Calu3 (cell line): ENCODE data around the gene IGFL3. TPM values are rescaled to one million over a fixed set of nuclear protein-coding genes. Genes with fewer than 3 reads are reported as not detected.

Experiments
- BruUV-seq: library from RNA; stranded (reverse); fragments of 400-500 nt; replicated peaks from 2 replicates; lab custom pipeline; 2021; lab: Mats Ljungman, UMichigan
- CTCF ChIA-PET: fragments of 300-600 bp; sonication (Branson Sonifier 250); formaldehyde crosslinking; loops from one replicate; lab custom pipeline; 2022; ENCODE audit warnings: antibody characterized with exemption; lab: Charles Lee
- DNase-seq: peaks from one replicate; pipeline ENCODE4 v3.0.0; 2022
- H3K27ac Mint-ChIP-seq: one replicate; pipeline ENCODE4 v1.8.0; 2022; ENCODE audit warnings: mixed read lengths; ENCODE audit not compliant: unreplicated experiment
- H3K27me3 Mint-ChIP-seq: one replicate; pipeline ENCODE4 v1.8.0; 2022; ENCODE audit warnings: mixed read lengths; ENCODE audit not compliant: unreplicated experiment
- H3K36me3 Mint-ChIP-seq: one replicate; pipeline ENCODE4 v1.8.0; 2022; ENCODE audit warnings: mild to moderate bottlenecking, moderate library complexity, mixed read lengths; ENCODE audit not compliant: insufficient read depth, unreplicated experiment
- H3K4me1 Mint-ChIP-seq: one replicate; pipeline ENCODE4 v1.8.0; 2022; ENCODE audit warnings: mild to moderate bottlenecking, low read depth, mixed read lengths; ENCODE audit not compliant: unreplicated experiment
- H3K4me3 Mint-ChIP-seq: one replicate; pipeline ENCODE4 v1.8.0; 2022; ENCODE audit warnings: mild to moderate bottlenecking, low read depth, moderate library complexity, mixed read lengths; ENCODE audit not compliant: unreplicated experiment
- H3K9me3 Mint-ChIP-seq: one replicate; pipeline ENCODE4 v1.8.0; 2022; ENCODE audit warnings: low read depth, mixed read lengths; ENCODE audit not compliant: unreplicated experiment
- intact Hi-C: fragments of 100-400 bp; cut with micrococcal nuclease; formaldehyde crosslinking; loops from one replicate; pipeline ENCODE4 v1.10.0; 2022; ENCODE audit not compliant: unreplicated experiment
- total RNA-seq: library from RNA; stranded (reverse); gene quantifications from 2 replicates; pipeline ENCODE4 v1.2.3, GENCODE V29; 2022
- TF ChIP-seq, protein P1 (sequence below): fragments of 200-600 bp; IDR thresholded peaks from one replicate; pipeline ENCODE4 v1.8.0; 2022; ENCODE audit warnings: antibody characterized with exemption; ENCODE audit not compliant: unreplicated experiment

The IGFL3 gene
- total RNA-seq, 1 experiment from 2014 or later: not detected

- no peak overlapping the region for H3K4me3 Mint-ChIP-seq
- no peaks in the 10 kb centered on the region for H3K36me3 Mint-ChIP-seq
- TF ChIP-seq, protein P1, sequence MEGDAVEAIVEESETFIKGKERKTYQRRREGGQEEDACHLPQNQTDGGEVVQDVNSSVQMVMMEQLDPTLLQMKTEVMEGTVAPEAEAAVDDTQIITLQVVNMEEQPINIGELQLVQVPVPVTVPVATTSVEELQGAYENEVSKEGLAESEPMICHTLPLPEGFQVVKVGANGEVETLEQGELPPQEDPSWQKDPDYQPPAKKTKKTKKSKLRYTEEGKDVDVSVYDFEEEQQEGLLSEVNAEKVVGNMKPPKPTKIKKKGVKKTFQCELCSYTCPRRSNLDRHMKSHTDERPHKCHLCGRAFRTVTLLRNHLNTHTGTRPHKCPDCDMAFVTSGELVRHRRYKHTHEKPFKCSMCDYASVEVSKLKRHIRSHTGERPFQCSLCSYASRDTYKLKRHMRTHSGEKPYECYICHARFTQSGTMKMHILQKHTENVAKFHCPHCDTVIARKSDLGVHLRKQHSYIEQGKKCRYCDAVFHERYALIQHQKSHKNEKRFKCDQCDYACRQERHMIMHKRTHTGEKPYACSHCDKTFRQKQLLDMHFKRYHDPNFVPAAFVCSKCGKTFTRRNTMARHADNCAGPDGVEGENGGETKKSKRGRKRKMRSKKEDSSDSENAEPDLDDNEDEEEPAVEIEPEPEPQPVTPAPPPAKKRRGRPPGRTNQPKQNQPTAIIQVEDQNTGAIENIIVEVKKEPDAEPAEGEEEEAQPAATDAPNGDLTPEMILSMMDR: no peak
- no peak overlapping the region for H3K27ac Mint-ChIP-seq
- peaks cover 86% of the 10 kb centered on the region for H3K27me3 Mint-ChIP-seq
- peaks cover 15% of the 10 kb centered on the region for H3K4me1 Mint-ChIP-seq
- CTCF ChIA-PET: no interaction called here
- no TSS peak for BruUV-seq
- no peak for DNase-seq
- H3K9me3 Mint-ChIP-seq: peaks cover 3% of the 10 kb centered on the region
- intact Hi-C loops: no loop called here
These were observed 35.8 kb upstream of the IGFL3 start for GRCh38 chr19:46160233-46160775.

DNA sequence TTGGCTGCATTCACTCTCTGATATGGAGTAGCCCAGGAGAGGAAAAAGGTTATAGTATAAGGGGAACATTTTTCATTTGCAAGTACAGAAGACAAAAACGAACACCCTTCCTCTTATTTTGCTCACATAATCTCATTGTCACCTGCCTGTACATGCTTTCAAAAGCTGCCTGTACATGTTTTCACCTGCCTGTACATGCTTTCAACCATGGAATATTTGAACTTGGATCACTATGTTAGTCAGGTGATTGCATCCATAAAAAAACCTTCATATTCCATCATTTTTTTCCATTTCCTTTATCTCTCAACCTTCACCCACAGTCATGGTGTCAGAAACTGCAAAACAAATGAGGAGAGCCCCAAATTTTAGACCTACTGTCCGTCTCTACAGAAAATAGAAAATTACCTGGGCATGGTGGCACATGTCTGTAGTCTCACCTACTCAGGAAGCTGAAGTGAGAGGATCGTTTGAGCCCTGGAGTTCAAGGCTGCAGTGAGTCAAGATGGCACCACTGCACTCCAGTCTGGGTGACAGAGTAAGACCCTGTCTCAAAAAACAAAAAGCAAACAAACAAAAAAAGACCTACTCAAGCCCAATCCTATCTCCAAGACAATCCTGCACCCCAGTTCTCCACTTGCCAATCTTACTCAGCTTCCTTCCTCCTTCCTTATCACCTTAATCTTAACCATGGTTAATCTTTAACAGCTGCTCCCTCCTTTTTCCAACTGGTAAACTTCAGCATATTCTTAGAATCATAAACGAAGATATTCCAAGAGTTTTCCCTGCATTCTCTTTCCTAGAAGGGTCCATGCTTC is 35.1 kb upstream of the IGFL3 start:
- no peak for DNase-seq
- peaks cover 88% of the 10 kb centered on the region for H3K27me3 Mint-ChIP-seq
- intact Hi-C loops: no loop called here
- H3K27ac Mint-ChIP-seq: no peak overlapping the region
- H3K36me3 Mint-ChIP-seq: no peaks in the 10 kb centered on the region
- no peak overlapping the region for H3K4me3 Mint-ChIP-seq
- CTCF ChIA-PET: no interaction called here
- no TSS peak for BruUV-seq
- TF ChIP-seq, protein P1: no peak
- H3K9me3 Mint-ChIP-seq: peaks cover 3% of the 10 kb centered on the region
- peaks cover 15% of the 10 kb centered on the region for H3K4me1 Mint-ChIP-seq

DNA sequence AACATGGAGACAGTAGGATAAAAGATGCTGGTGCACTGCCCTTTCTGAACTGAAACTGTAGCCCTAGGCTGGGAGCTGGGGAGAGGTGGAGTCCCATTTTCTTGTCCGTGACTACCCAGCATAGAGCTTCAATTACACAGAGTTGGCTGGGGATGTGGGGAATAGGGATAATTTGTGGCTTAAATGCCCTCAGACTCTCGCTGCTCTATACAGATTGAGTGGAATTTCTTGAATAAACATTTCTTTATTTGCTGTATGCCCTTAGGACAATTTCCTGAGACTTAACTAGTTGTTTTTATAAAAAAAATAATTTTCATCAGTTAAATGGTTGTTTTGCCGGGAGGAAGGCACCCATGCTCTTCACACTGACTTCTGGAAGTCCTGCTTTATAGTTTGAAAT is 30.7 kb upstream of the IGFL3 start:
- CTCF ChIA-PET: interaction anchor here (1.5 kb wide), 1 partner anchor 15 kb away, joined by 3 read pairs; no protein-coding TSS in a partner anchor
- H3K4me3 Mint-ChIP-seq: no peak overlapping the region
- peaks cover 89% of the 10 kb centered on the region for H3K27me3 Mint-ChIP-seq
- TF ChIP-seq, protein P1: no peak
- no peaks in the 10 kb centered on the region for H3K36me3 Mint-ChIP-seq
- DNase-seq: no peak
- intact Hi-C loops: no loop called here
- no TSS peak for BruUV-seq
- peaks cover 13% of the 10 kb centered on the region for H3K4me1 Mint-ChIP-seq
- no peak overlapping the region for H3K27ac Mint-ChIP-seq
- no peaks in the 10 kb centered on the region for H3K9me3 Mint-ChIP-seq

GRCh38 chr19:46150606-46151005 is 26.1 kb upstream of the IGFL3 start:
- DNase-seq: no peak
- Mint-ChIP-seq H3K9me3 (no peaks in the 10 kb centered on the region), H3K4me1 (no peaks in the 10 kb centered on the region), H3K27ac (no peak overlapping the region), H3K4me3 (no peak overlapping the region), H3K36me3 (no peaks in the 10 kb centered on the region), H3K27me3 (peaks cover 98% of the 10 kb centered on the region)
- TF ChIP-seq, protein P1: no peak
- no TSS peak for BruUV-seq
- CTCF ChIA-PET: no interaction called here
- intact Hi-C loops: no loop called here
